Astrocyte (in vitro differentiated cells and primary cell): ENCODE data around the gene PTX3. TPM values are rescaled to one million over a fixed set of nuclear protein-coding genes. Genes with fewer than 3 reads are reported as not detected.
A peak's percentile ranks its signal among the peaks of the same experiment; 100 is the strongest.

ENCODE experiments used
- DNase-seq: peaks from one replicate; pipeline ENCODE4 v3.0.0-alpha.2; 2010; ENCODE audit warnings: low read depth
- FAIRE-seq: peaks from 2 replicates; lab custom pipeline; 2011; peaks lifted over from hg19 to GRCh38; lab: Jason Lieb, UNC
- H2AFZ ChIP-seq: 2 replicates; pipeline ENCODE4 v1.6.0; 2012; ENCODE audit warnings: low read depth, low read length, inconsistent platforms
- H3K27ac ChIP-seq: 2 replicates; pipeline ENCODE4 v1.5.1; 2011; ENCODE audit warnings: low read depth, low read length, inconsistent platforms
- H3K27me3 ChIP-seq: 2 replicates; pipeline ENCODE4 v1.6.0; 2011; ENCODE audit warnings: low read length, inconsistent platforms; ENCODE audit not compliant: insufficient read depth
- H3K36me3 ChIP-seq: 2 replicates; pipeline ENCODE4 v1.5.1; 2011; ENCODE audit warnings: low read length, inconsistent platforms; ENCODE audit not compliant: insufficient read depth
- H3K4me1 ChIP-seq: 2 replicates; pipeline ENCODE4 v1.5.1; 2011; ENCODE audit warnings: low read length, inconsistent platforms; ENCODE audit not compliant: insufficient read depth
- H3K4me2 ChIP-seq: 2 replicates; pipeline ENCODE4 v1.6.0; 2012; ENCODE audit warnings: low read length, inconsistent platforms
- H3K4me3 ChIP-seq: 2 replicates; pipeline ENCODE4 v1.5.1; 2011; ENCODE audit warnings: low read depth, mild to moderate bottlenecking, low read length, inconsistent platforms; ENCODE audit not compliant: insufficient read depth
- H3K79me2 ChIP-seq: 2 replicates; pipeline ENCODE4 v1.6.0; 2012; ENCODE audit warnings: mild to moderate bottlenecking, low read length, inconsistent platforms; ENCODE audit not compliant: insufficient read depth
- H3K9ac ChIP-seq: 2 replicates; pipeline ENCODE4 v1.6.0; 2012; ENCODE audit warnings: mild to moderate bottlenecking, low read length, inconsistent platforms
- H3K9me3 ChIP-seq: 2 replicates; pipeline ENCODE4 v1.5.1; 2012; ENCODE audit warnings: low read depth, mild to moderate bottlenecking, low read length, inconsistent platforms; ENCODE audit not compliant: insufficient read depth
- H4K20me1 ChIP-seq: 2 replicates; pipeline ENCODE4 v1.6.0; 2012; ENCODE audit warnings: low read length, inconsistent platforms; ENCODE audit not compliant: insufficient read depth
- H3K27ac Mint-ChIP-seq: one replicate; pipeline ENCODE4 v1.8.0; 2021; ENCODE audit warnings: mild to moderate bottlenecking, mixed read lengths; ENCODE audit not compliant: unreplicated experiment
- H3K27me3 Mint-ChIP-seq: one replicate; pipeline ENCODE4 v1.8.0; 2021; ENCODE audit warnings: low read depth, mixed read lengths; ENCODE audit not compliant: unreplicated experiment
- H3K36me3 Mint-ChIP-seq: one replicate; pipeline ENCODE4 v1.8.0; 2021; ENCODE audit warnings: low read depth, mixed read lengths; ENCODE audit not compliant: unreplicated experiment
- H3K4me1 Mint-ChIP-seq: one replicate; pipeline ENCODE4 v1.8.0; 2021; ENCODE audit warnings: low read depth, mixed read lengths; ENCODE audit not compliant: unreplicated experiment
- H3K4me3 Mint-ChIP-seq: one replicate; pipeline ENCODE4 v1.8.0; 2021; ENCODE audit warnings: mild to moderate bottlenecking, moderate library complexity, mixed read lengths; ENCODE audit not compliant: unreplicated experiment
- H3K9me3 Mint-ChIP-seq: one replicate; pipeline ENCODE4 v1.8.0; 2021; ENCODE audit warnings: mild to moderate bottlenecking, mixed read lengths; ENCODE audit not compliant: unreplicated experiment
- EZH2 ChIP-seq: IDR thresholded peaks from 2 replicates; pipeline ENCODE4 v1.6.1; 2012; ENCODE audit warnings: mild to moderate bottlenecking, low read length, inconsistent platforms; ENCODE audit not compliant: insufficient read depth
- total RNA-seq: library from RNA; stranded (reverse); gene quantifications from 2 replicates; pipeline ENCODE4 v1.2.1, GENCODE V29; 2021
- TF ChIP-seq, protein P1 (sequence below): IDR thresholded peaks from 2 replicates; pipeline ENCODE4 v1.5.1; 2011; ENCODE audit warnings: low read depth, mild to moderate bottlenecking, inconsistent platforms, low read length, moderate library complexity; ENCODE audit not compliant: insufficient read depth

Gene PTX3
- total RNA-seq, 1 donor from 2014 or later = 4.7 TPM

DNA sequence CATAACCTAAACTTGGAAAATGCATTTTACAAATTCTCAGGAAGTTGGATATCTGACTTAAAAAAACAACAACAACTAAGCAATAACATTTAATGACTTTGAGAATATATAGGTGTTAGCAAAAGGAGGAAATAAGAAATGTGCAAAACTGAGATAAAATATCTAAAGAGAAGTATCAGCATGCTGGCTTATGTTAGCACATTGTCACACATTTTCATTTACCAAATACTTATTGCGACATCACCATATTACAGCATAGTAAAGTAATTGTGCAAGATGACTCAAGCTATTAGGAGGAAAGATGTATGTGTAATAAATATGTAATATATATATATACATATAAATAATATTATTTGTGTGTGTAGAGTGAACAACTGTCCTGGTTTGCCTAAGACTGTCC lies 9.2 kb downstream of the PTX3 start:
- H3K4me1 Mint-ChIP-seq = no peaks in the 10 kb centered on the region
- TF ChIP-seq, protein P1, sequence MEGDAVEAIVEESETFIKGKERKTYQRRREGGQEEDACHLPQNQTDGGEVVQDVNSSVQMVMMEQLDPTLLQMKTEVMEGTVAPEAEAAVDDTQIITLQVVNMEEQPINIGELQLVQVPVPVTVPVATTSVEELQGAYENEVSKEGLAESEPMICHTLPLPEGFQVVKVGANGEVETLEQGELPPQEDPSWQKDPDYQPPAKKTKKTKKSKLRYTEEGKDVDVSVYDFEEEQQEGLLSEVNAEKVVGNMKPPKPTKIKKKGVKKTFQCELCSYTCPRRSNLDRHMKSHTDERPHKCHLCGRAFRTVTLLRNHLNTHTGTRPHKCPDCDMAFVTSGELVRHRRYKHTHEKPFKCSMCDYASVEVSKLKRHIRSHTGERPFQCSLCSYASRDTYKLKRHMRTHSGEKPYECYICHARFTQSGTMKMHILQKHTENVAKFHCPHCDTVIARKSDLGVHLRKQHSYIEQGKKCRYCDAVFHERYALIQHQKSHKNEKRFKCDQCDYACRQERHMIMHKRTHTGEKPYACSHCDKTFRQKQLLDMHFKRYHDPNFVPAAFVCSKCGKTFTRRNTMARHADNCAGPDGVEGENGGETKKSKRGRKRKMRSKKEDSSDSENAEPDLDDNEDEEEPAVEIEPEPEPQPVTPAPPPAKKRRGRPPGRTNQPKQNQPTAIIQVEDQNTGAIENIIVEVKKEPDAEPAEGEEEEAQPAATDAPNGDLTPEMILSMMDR = no peak
- no peak for TF ChIP-seq EZH2
- no peaks in the 10 kb centered on the region for H3K9me3 ChIP-seq
- H2AFZ ChIP-seq = no peak overlapping the region
- no peak for DNase-seq
- H3K4me3 ChIP-seq = no peak overlapping the region
- no peak overlapping the region for H3K27ac ChIP-seq
- H3K36me3 ChIP-seq = peaks cover 4% of the 10 kb centered on the region
- peaks cover 3% of the 10 kb centered on the region for H4K20me1 ChIP-seq
- no peaks in the 10 kb centered on the region for H3K4me1 ChIP-seq
- no peak overlapping the region for H3K9ac ChIP-seq
- peaks cover 4% of the 10 kb centered on the region for H3K79me2 ChIP-seq
- H3K27me3 ChIP-seq = no peaks in the 10 kb centered on the region
- H3K4me2 ChIP-seq = no peak overlapping the region
- H3K9me3 Mint-ChIP-seq = no peaks in the 10 kb centered on the region
- H3K27ac Mint-ChIP-seq = no peak overlapping the region
- H3K36me3 Mint-ChIP-seq = no peaks in the 10 kb centered on the region
- no peak overlapping the region for H3K4me3 Mint-ChIP-seq
- H3K27me3 Mint-ChIP-seq = no peaks in the 10 kb centered on the region
- FAIRE-seq = no peak

- Mint-ChIP-seq H3K4me1 (no peaks in the 10 kb centered on the region), H3K27me3 (no peaks in the 10 kb centered on the region), H3K27ac (no peak overlapping the region), H3K36me3 (no peaks in the 10 kb centered on the region), H3K4me3 (no peak overlapping the region), H3K9me3 (no peaks in the 10 kb centered on the region)
- peaks cover 4% of the 10 kb centered on the region for H3K36me3 ChIP-seq
- no peak overlapping the region for H3K4me3 ChIP-seq
- H2AFZ ChIP-seq = no peak overlapping the region
- TF ChIP-seq EZH2 = no peak
- TF ChIP-seq, protein P1 = peak; percentile 71
- H3K27ac ChIP-seq = no peak overlapping the region
- no peaks in the 10 kb centered on the region for H3K27me3 ChIP-seq
- peaks cover 3% of the 10 kb centered on the region for H4K20me1 ChIP-seq
- FAIRE-seq = peak; percentile 9
- H3K9ac ChIP-seq = no peak overlapping the region
- H3K79me2 ChIP-seq = no peaks in the 10 kb centered on the region
- no peaks in the 10 kb centered on the region for H3K9me3 ChIP-seq
- peak; percentile 39 for DNase-seq
- no peaks in the 10 kb centered on the region for H3K4me1 ChIP-seq
- H3K4me2 ChIP-seq = no peak overlapping the region
These were observed 10.5 kb downstream of the PTX3 start for GRCh38 chr3:157447026-157447694.

GRCh38 chr3:157452097-157452496 lies 15.4 kb downstream of the PTX3 start:
- no peak for FAIRE-seq
- TF ChIP-seq, protein P1 = no peak
- no peak for TF ChIP-seq EZH2
- H3K4me1 ChIP-seq = no peaks in the 10 kb centered on the region
- no peak for DNase-seq
- H3K36me3 Mint-ChIP-seq = no peaks in the 10 kb centered on the region
- H2AFZ ChIP-seq = no peak overlapping the region
- no peak overlapping the region for H3K4me3 ChIP-seq
- H3K27me3 Mint-ChIP-seq = no peaks in the 10 kb centered on the region
- H3K9me3 Mint-ChIP-seq = no peaks in the 10 kb centered on the region
- H3K9me3 ChIP-seq = no peaks in the 10 kb centered on the region
- no peaks in the 10 kb centered on the region for H4K20me1 ChIP-seq
- no peaks in the 10 kb centered on the region for H3K27me3 ChIP-seq
- no peak overlapping the region for H3K4me2 ChIP-seq
- H3K4me1 Mint-ChIP-seq = no peaks in the 10 kb centered on the region
- H3K27ac ChIP-seq = no peak overlapping the region
- no peak overlapping the region for H3K4me3 Mint-ChIP-seq
- no peak overlapping the region for H3K9ac ChIP-seq
- H3K36me3 ChIP-seq = no peaks in the 10 kb centered on the region
- no peaks in the 10 kb centered on the region for H3K79me2 ChIP-seq
- no peak overlapping the region for H3K27ac Mint-ChIP-seq
